IMR-90 (cell line): ENCODE results near the gene EIF5A.

ENCODE experiments used
- FOS ChIP-seq: fragments of 150-350 bp; IDR thresholded peaks from 2 replicates; pipeline ENCODE4 v1.6.1; 2016; ENCODE audit warnings: low read depth, low read length
- MXI1 ChIP-seq: IDR thresholded peaks from 2 replicates; pipeline ENCODE4 v1.6.1; 2012; ENCODE audit warnings: low read depth, mild to moderate bottlenecking, low read length, moderate library complexity, borderline replicate concordance
- TF ChIP-seq, protein P1 (sequence below): conservative IDR thresholded peaks from 2 replicates; pipeline ENCODE4 v1.5.1; 2012; ENCODE audit warnings: mild to moderate bottlenecking, low read depth, low read length, improper control_type of control experiment
- TF ChIP-seq, protein P2 (sequence below): fragments of 150-350 bp; IDR thresholded peaks from 2 replicates; pipeline ENCODE4 v1.6.1; 2016; ENCODE audit warnings: low read depth, mild to moderate bottlenecking, low read length, moderate library complexity, borderline replicate concordance

DNA sequence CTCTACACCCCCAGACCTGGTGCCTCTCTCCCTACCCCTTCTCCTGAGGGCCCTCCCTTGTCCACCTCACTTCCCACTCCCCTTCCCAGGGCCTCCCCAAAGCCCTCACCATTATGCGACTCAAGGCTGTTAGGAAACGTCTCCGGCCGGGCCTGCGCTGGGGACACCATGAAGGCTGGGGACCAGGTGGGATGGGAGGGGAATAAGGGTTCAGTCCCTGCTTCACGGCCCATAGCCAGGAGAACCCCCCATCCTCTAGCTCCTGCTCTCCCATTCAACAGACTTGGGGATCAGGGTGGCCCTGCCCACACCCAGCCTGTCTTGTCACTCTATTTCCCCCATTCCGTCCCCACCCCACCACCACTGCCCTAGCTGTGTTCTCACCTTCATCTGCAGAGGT lies 19.6 kb downstream of the EIF5A start:
- TF ChIP-seq FOS (no peak), MXI1 (no peak)
- TF ChIP-seq, protein P1, sequence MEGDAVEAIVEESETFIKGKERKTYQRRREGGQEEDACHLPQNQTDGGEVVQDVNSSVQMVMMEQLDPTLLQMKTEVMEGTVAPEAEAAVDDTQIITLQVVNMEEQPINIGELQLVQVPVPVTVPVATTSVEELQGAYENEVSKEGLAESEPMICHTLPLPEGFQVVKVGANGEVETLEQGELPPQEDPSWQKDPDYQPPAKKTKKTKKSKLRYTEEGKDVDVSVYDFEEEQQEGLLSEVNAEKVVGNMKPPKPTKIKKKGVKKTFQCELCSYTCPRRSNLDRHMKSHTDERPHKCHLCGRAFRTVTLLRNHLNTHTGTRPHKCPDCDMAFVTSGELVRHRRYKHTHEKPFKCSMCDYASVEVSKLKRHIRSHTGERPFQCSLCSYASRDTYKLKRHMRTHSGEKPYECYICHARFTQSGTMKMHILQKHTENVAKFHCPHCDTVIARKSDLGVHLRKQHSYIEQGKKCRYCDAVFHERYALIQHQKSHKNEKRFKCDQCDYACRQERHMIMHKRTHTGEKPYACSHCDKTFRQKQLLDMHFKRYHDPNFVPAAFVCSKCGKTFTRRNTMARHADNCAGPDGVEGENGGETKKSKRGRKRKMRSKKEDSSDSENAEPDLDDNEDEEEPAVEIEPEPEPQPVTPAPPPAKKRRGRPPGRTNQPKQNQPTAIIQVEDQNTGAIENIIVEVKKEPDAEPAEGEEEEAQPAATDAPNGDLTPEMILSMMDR = no peak
- TF ChIP-seq, protein P2, sequence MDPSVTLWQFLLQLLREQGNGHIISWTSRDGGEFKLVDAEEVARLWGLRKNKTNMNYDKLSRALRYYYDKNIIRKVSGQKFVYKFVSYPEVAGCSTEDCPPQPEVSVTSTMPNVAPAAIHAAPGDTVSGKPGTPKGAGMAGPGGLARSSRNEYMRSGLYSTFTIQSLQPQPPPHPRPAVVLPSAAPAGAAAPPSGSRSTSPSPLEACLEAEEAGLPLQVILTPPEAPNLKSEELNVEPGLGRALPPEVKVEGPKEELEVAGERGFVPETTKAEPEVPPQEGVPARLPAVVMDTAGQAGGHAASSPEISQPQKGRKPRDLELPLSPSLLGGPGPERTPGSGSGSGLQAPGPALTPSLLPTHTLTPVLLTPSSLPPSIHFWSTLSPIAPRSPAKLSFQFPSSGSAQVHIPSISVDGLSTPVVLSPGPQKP = no peak
